OCI-LY7 (cell line): ENCODE measurements around the gene CFAP107. TPM values are rescaled to one million over a fixed set of nuclear protein-coding genes. Genes with fewer than 3 reads are reported as not detected.
"Not testable (repeated sequence)": the region's sequence is repeated elsewhere in the genome, so short reads cannot be mapped to it uniquely, and the experiment has no call there.

Experiments
- BruUV-seq: library from RNA; stranded (reverse); fragments of 400-500 nt; replicated peaks from 2 replicates; lab custom pipeline; 2021; lab: Mats Ljungman, UMichigan
- CTCF ChIA-PET: fragments of 300-600 bp; sonication (Branson Sonifier 250); formaldehyde crosslinking; loops from one replicate; lab custom pipeline; 2022; ENCODE audit warnings: antibody characterized with exemption; ENCODE audit not compliant: unreplicated experiment; lab: Charles Lee
- POLR2A ChIA-PET: fragments of 300-600 bp; sonication (Branson Sonifier 250); formaldehyde crosslinking; loops from one replicate; lab custom pipeline; 2022; ENCODE audit warnings: antibody characterized with exemption; lab: Charles Lee
- DNase-seq: peaks from one replicate; pipeline ENCODE4 v3.0.0-alpha.2; 2015; ENCODE audit warnings: low spot score
- H2AFZ ChIP-seq: fragments of 200-600 bp; sonication (generic), shearing (Covaris generic); 2 replicates; pipeline ENCODE4 v1.6.1; 2014; ENCODE audit warnings: mild to moderate bottlenecking, antibody characterized with exemption, low read length, moderate library complexity
- H3K27ac ChIP-seq: fragments of 200-600 bp; sonication (generic); 2 replicates; pipeline ENCODE4 v1.5.1; 2014; ENCODE audit warnings: mixed run types, low read depth, mild to moderate bottlenecking, moderate library complexity, low read length, inconsistent platforms; ENCODE audit not compliant: poor library complexity, severe bottlenecking
- H3K36me3 ChIP-seq: fragments of 200-600 bp; sonication (generic); 2 replicates; pipeline ENCODE4 v1.6.1; 2014; ENCODE audit warnings: mild to moderate bottlenecking, antibody characterized with exemption, low read length, moderate library complexity, mixed read lengths; ENCODE audit not compliant: insufficient read depth
- H3K4me1 ChIP-seq: fragments of 200-600 bp; sonication (generic); 2 replicates; pipeline ENCODE4 v1.5.1; 2014; ENCODE audit warnings: mild to moderate bottlenecking, low read length; ENCODE audit not compliant: insufficient read depth, poor library complexity, severe bottlenecking
- H3K4me2 ChIP-seq: fragments of 200-600 bp; sonication (generic); 2 replicates; pipeline ENCODE4 v1.6.1; 2014; ENCODE audit warnings: mild to moderate bottlenecking, low read length
- H3K4me3 ChIP-seq: fragments of 200-600 bp; sonication (generic); 2 replicates; pipeline ENCODE4 v1.5.1; 2014; ENCODE audit warnings: mild to moderate bottlenecking, low read depth, low read length; ENCODE audit not compliant: poor library complexity, severe bottlenecking
- H3K79me2 ChIP-seq: fragments of 200-600 bp; sonication (generic); 2 replicates; pipeline ENCODE4 v1.6.1; 2016; ENCODE audit warnings: low read depth, mild to moderate bottlenecking, low read length, moderate library complexity, mixed read lengths; ENCODE audit not compliant: insufficient read depth
- H3K9me2 ChIP-seq: fragments of 200-600 bp; sonication (generic); 2 replicates; pipeline ENCODE4 v1.6.1; 2016; ENCODE audit warnings: mild to moderate bottlenecking, low read length, mixed read lengths; ENCODE audit not compliant: insufficient read depth
- H3K9me3 ChIP-seq: fragments of 200-600 bp; sonication (generic); 2 replicates; pipeline ENCODE4 v1.6.1; 2014; ENCODE audit warnings: mild to moderate bottlenecking, mixed run types, low read length, mixed read lengths
- H4K20me1 ChIP-seq: fragments of 200-600 bp; sonication (generic); 2 replicates; pipeline ENCODE4 v1.6.1; 2014; ENCODE audit warnings: mild to moderate bottlenecking, antibody characterized with exemption, low read length, moderate library complexity, mixed read lengths; ENCODE audit not compliant: insufficient read depth
- EZH2phosphoT487 ChIP-seq: fragments of 200-600 bp; sonication (generic); IDR thresholded peaks from 2 replicates; pipeline ENCODE4 v1.6.1; 2018; ENCODE audit warnings: low read depth, borderline replicate concordance, mild to moderate bottlenecking, mixed run types, antibody characterized with exemption, low read length, moderate library complexity, mixed read lengths
- intact Hi-C: fragments of 100-400 bp; cut with micrococcal nuclease; formaldehyde crosslinking; loops from one replicate; pipeline ENCODE4 v1.10.0; 2022; ENCODE audit not compliant: unreplicated experiment
- total RNA-seq, 2 experiments: library from RNA; depleted of rRNA in 1 of 2; stranded (reverse); fragments of >200 nt in 1 of 2; shearing (Covaris generic) in 1 of 2; gene quantifications; 2 replicates each; pipeline ENCODE4 v1.2.3, GENCODE V29; 2014 to 2022
- TF ChIP-seq, protein P1 (sequence below): fragments of 200-600 bp; sonication (generic); conservative IDR thresholded peaks from 2 replicates; pipeline ENCODE4 v1.5.1; 2014; ENCODE audit warnings: mild to moderate bottlenecking, antibody characterized with exemption, low read length, moderate library complexity, mixed read lengths

Gene CFAP107
- total RNA-seq, 2 experiments from 2014 or later, result not detected

DNA sequence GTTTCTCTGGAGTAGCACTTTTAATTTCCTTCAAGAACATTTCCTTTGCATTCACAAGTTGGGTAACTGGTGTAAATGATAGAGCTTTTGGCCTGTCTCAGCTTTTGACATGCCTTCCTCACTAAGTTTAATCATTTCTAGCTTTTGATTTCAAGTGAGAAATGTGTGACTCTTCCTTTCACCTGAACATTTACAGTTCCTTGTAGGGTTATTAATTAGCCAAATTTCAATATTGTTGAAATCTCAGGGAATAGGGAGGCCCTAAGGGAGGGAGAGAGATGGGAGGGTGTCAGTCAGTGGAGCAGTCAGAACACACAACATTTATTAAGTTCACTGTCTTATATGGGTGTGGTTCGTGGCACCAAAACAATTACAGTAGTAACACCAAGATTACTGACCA is 15.8 kb upstream of the CFAP107 start:
- H3K27ac ChIP-seq, result no peak overlapping the region
- H3K9me2 ChIP-seq, result no peaks in the 10 kb centered on the region
- no peaks in the 10 kb centered on the region for H3K36me3 ChIP-seq
- H3K4me3 ChIP-seq, result no peak overlapping the region
- TF ChIP-seq, protein P1, sequence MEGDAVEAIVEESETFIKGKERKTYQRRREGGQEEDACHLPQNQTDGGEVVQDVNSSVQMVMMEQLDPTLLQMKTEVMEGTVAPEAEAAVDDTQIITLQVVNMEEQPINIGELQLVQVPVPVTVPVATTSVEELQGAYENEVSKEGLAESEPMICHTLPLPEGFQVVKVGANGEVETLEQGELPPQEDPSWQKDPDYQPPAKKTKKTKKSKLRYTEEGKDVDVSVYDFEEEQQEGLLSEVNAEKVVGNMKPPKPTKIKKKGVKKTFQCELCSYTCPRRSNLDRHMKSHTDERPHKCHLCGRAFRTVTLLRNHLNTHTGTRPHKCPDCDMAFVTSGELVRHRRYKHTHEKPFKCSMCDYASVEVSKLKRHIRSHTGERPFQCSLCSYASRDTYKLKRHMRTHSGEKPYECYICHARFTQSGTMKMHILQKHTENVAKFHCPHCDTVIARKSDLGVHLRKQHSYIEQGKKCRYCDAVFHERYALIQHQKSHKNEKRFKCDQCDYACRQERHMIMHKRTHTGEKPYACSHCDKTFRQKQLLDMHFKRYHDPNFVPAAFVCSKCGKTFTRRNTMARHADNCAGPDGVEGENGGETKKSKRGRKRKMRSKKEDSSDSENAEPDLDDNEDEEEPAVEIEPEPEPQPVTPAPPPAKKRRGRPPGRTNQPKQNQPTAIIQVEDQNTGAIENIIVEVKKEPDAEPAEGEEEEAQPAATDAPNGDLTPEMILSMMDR, result no peak
- no peak for TF ChIP-seq EZH2phosphoT487
- no peaks in the 10 kb centered on the region for H3K4me1 ChIP-seq
- DNase-seq, result no peak
- intact Hi-C loops, result no loop called here
- H3K79me2 ChIP-seq, result no peaks in the 10 kb centered on the region
- no peaks in the 10 kb centered on the region for H3K9me3 ChIP-seq
- H2AFZ ChIP-seq, result no peak overlapping the region
- H4K20me1 ChIP-seq, result no peaks in the 10 kb centered on the region
- H3K4me2 ChIP-seq, result no peak overlapping the region
- ChIA-PET CTCF (no interaction called here), POLR2A (no interaction called here)
- no TSS peak for BruUV-seq

DNA sequence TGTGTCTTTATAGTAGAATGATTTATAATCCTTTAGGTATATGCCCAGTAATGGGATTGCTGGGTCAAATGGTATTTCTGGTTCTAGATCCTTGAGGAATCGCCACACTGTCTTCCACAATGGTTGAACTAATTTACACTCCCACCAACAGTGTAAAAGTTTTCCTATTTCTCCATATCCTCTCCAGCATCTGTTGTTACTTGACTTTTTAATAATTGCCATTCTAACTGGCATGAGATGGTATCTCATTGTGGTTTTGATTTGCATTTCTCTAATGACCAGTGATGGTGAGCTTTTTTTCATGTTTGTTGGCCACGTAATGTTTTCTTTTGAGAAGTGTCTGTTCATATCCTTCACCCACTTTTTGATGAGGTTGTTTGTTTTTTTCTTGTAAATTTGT is 14.9 kb upstream of the CFAP107 start:
- H3K9me3 ChIP-seq, CTCF ChIA-PET, H3K4me1 ChIP-seq, H3K27ac ChIP-seq, H3K4me3 ChIP-seq, H3K9me2 ChIP-seq, H4K20me1 ChIP-seq, H3K36me3 ChIP-seq, POLR2A ChIA-PET, BruUV-seq, intact Hi-C loops, H3K79me2 ChIP-seq, H3K4me2 ChIP-seq, H2AFZ ChIP-seq, DNase-seq: not testable (repeated sequence)

DNA sequence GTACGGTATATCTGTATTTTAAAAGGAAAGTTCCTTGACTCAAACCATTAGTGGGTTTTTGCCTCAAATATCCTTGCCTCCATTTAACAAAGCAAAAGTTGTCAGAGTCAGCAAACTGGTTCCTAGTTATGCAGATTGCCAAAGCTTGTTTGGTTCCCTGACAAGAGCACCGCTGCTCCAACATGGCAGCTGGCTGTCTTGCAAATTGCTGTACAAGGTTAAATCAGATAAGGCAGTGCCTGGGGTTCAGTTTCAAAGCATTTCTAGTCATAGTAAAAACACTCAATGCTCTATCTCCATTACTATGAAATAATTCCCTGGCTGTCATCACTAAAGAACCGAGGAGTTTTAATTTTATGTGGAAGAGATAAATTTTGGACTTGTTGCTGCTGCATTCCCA is 11.3 kb upstream of the CFAP107 start:
- BruUV-seq, result no TSS peak
- no peak for DNase-seq
- ChIA-PET CTCF (no interaction called here), POLR2A (no interaction called here)
- Histone ChIP-seq H3K4me3 (no peak overlapping the region), H3K4me2 (no peak overlapping the region), H3K9me3 (no peaks in the 10 kb centered on the region), H3K36me3 (no peaks in the 10 kb centered on the region), H4K20me1 (no peaks in the 10 kb centered on the region), H3K27ac (no peak overlapping the region), H3K79me2 (no peaks in the 10 kb centered on the region), H3K4me1 (no peaks in the 10 kb centered on the region), H2AFZ (no peak overlapping the region), H3K9me2 (no peaks in the 10 kb centered on the region)
- TF ChIP-seq, protein P1, result no peak
- no peak for TF ChIP-seq EZH2phosphoT487
- intact Hi-C loops, result no loop called here
